MCF 10A (cell line): Measurements from ENCODE around the gene SLC8A3. TPM values are rescaled to one million over a fixed set of nuclear protein-coding genes. Genes with fewer than 3 reads are reported as not detected.

Experiments
- BruUV-seq: library from RNA; stranded (reverse); fragments of 400-500 nt; replicated peaks from 2 replicates; lab custom pipeline; 2021; lab: Mats Ljungman, UMichigan
- CTCF ChIA-PET: fragments of 300-600 bp; sonication (Branson Sonifier 250); formaldehyde crosslinking; extraction: SDS; loops from one replicate; lab custom pipeline; 2021; ENCODE audit warnings: antibody characterized with exemption, inconsistent platforms; lab: Yijun Ruan, JAX
- POLR2A ChIA-PET: fragments of 300-600, 350-650 bp; sonication (Branson Sonifier 250); formaldehyde crosslinking; extraction: SDS; loops from one replicate; lab custom pipeline; 2020; ENCODE audit warnings: antibody characterized with exemption, inconsistent platforms; lab: Yijun Ruan, JAX
- DNase-seq: peaks from one replicate; pipeline ENCODE4 v3.0.0-alpha.2; 2018; ENCODE audit not compliant: unreplicated experiment
- H3K27ac Mint-ChIP-seq: one replicate; pipeline ENCODE4 v1.8.0; 2022; ENCODE audit warnings: mild to moderate bottlenecking, low read depth, mixed read lengths; ENCODE audit not compliant: unreplicated experiment
- H3K27me3 Mint-ChIP-seq: one replicate; pipeline ENCODE4 v1.8.0; 2022; ENCODE audit warnings: mixed read lengths; ENCODE audit not compliant: insufficient read depth, unreplicated experiment
- H3K36me3 Mint-ChIP-seq: one replicate; pipeline ENCODE4 v1.8.0; 2022; ENCODE audit warnings: mild to moderate bottlenecking, moderate library complexity, mixed read lengths; ENCODE audit not compliant: insufficient read depth, unreplicated experiment
- H3K4me1 Mint-ChIP-seq: one replicate; pipeline ENCODE4 v1.8.0; 2022; ENCODE audit warnings: mixed read lengths; ENCODE audit not compliant: insufficient read depth, unreplicated experiment
- H3K4me3 Mint-ChIP-seq: one replicate; pipeline ENCODE4 v1.8.0; 2022; ENCODE audit warnings: mild to moderate bottlenecking, moderate library complexity, mixed read lengths; ENCODE audit not compliant: unreplicated experiment
- H3K9me3 Mint-ChIP-seq: one replicate; pipeline ENCODE4 v1.8.0; 2022; ENCODE audit warnings: mixed read lengths; ENCODE audit not compliant: unreplicated experiment
- CTCF ChIP-seq: fragments of 200-600 bp; IDR thresholded peaks from one replicate; pipeline ENCODE4 v1.8.0; 2022; ENCODE audit warnings: antibody characterized with exemption, mild to moderate bottlenecking; ENCODE audit not compliant: unreplicated experiment
- intact Hi-C: fragments of 100-400 bp; cut with micrococcal nuclease; formaldehyde crosslinking; loops from 2 replicates; pipeline ENCODE4 v1.14.1; 2022
- total RNA-seq: library from RNA; stranded (reverse); gene quantifications from 2 replicates; pipeline ENCODE4 v1.2.3, GENCODE V29; 2022

Gene SLC8A3
- total RNA-seq, 1 experiment from 2014 or later: not detected

DNA sequence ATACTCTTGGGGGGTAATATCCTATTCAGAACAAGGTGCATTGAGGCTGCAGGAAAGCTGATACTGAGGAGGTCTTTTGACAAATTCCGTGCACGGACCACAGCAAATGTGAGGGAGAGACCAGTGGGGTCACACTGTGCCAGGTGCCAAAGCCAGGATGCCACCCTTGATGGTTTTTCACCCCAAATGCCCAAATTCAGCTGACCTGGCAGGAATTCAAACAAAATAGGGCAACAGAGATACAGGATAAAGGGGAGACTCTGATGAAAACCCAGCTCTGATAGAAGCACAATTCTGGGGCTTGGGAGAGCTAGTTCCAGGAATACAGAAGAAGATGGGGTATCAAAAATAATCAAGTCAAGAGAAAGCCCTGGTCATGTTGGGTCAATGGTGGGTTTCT lies 55.3 kb downstream of the SLC8A3 start:
- POLR2A ChIA-PET: no interaction called here
- no peak overlapping the region for H3K4me3 Mint-ChIP-seq
- no peaks in the 10 kb centered on the region for H3K9me3 Mint-ChIP-seq
- intact Hi-C loops: no loop called here
- no peaks in the 10 kb centered on the region for H3K4me1 Mint-ChIP-seq
- BruUV-seq: no TSS peak
- no peak for DNase-seq
- H3K36me3 Mint-ChIP-seq: no peaks in the 10 kb centered on the region
- no peak overlapping the region for H3K27ac Mint-ChIP-seq
- CTCF ChIA-PET: interaction anchor here (0.6 kb wide), 1 partner anchor 465 kb away, joined by 3 read pairs; no protein-coding TSS in a partner anchor
- no peak for TF ChIP-seq CTCF
- peaks cover 83% of the 10 kb centered on the region for H3K27me3 Mint-ChIP-seq

DNA sequence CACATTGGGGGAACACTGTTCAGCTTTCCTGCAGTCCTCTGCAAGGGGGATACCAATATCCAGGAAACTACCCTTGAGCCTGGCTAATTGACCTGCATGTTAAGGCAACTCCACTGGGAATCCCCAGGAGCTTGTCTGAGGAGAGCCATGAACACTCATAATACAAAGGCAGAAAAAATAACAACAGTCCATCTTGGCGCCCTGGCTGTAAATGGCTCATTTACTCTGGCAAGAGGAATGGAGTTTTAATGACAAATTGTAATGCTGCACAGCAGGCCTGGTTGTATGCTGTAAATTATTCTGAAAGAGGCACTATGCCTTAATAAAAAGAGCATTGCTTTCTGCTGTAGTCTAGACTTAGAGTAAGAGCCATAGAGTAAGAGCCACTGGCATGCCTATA lies 58.3 kb downstream of the SLC8A3 start:
- TF ChIP-seq CTCF: no peak
- Mint-ChIP-seq H3K4me3 (no peak overlapping the region), H3K36me3 (no peaks in the 10 kb centered on the region), H3K27me3 (peaks cover 76% of the 10 kb centered on the region), H3K4me1 (no peaks in the 10 kb centered on the region), H3K9me3 (no peaks in the 10 kb centered on the region), H3K27ac (no peak overlapping the region)
- intact Hi-C loops: no loop called here
- ChIA-PET CTCF (interaction anchor here (0.6 kb wide), 2 partner anchors 15 to 155 kb away, joined by 3 read pairs; no protein-coding TSS in a partner anchor), POLR2A (no interaction called here)
- no peak for DNase-seq
- no TSS peak for BruUV-seq

GRCh38 chr14:70127186-70127585 lies 61.6 kb downstream of the SLC8A3 start:
- no peak for DNase-seq
- Mint-ChIP-seq H3K4me3 (no peak overlapping the region), H3K27ac (no peak overlapping the region), H3K9me3 (no peaks in the 10 kb centered on the region), H3K27me3 (peaks cover 61% of the 10 kb centered on the region), H3K4me1 (no peaks in the 10 kb centered on the region), H3K36me3 (no peaks in the 10 kb centered on the region)
- ChIA-PET POLR2A (no interaction called here), CTCF (no interaction called here)
- intact Hi-C loops: no loop called here
- no TSS peak for BruUV-seq
- no peak for TF ChIP-seq CTCF

DNA sequence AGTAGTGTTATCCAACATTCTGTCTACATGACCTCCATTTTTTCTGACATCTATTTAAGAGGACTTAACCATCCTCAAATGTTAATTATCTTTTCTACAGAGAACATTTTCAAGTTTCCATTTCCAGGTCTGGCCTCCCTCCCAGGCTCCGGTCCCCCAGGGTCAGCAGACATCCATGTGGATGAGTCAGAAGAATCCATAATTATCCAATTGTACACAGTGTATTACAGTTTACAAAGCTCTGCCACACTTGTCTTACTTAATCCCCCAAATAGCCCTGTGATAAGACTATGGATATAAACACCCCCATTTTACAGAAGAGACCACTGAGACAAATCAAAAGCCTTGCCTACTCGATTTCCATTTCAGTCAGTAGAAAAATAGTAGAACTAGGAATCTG lies 65.0 kb downstream of the SLC8A3 start:
- intact Hi-C loops: no loop called here
- no TSS peak for BruUV-seq
- peaks cover 34% of the 10 kb centered on the region for H3K27me3 Mint-ChIP-seq
- CTCF ChIA-PET: no interaction called here
- POLR2A ChIA-PET: no interaction called here
- no peak overlapping the region for H3K27ac Mint-ChIP-seq
- H3K4me1 Mint-ChIP-seq: no peaks in the 10 kb centered on the region
- no peak overlapping the region for H3K4me3 Mint-ChIP-seq
- no peak for DNase-seq
- no peak for TF ChIP-seq CTCF
- no peaks in the 10 kb centered on the region for H3K36me3 Mint-ChIP-seq
- no peaks in the 10 kb centered on the region for H3K9me3 Mint-ChIP-seq
